ENCODE data around the gene PRPSAP1. TPM values are rescaled to one million over a fixed set of nuclear protein-coding genes. Genes with fewer than 3 reads are reported as not detected.

Gene PRPSAP1
- total and polyA plus RNA-seq, 2 of the 8 experiments (the other 6 are each of a cell fraction or from before 2014, with no cell fraction given) = 32.0 to 54.2 TPM

GRCh38 chr17:76368545-76368944, 14.8 kb upstream of the PRPSAP1 start (continued):
- TF ChIP-seq CHD2 (IDR thresholded peaks at IDR 0.05; ENCODE audit: low read length) (no peak), KDM4A (IDR thresholded peaks at IDR 0.05; ENCODE audit: low read depth, low read length, severe bottlenecking) (no peak), YY1 (IDR thresholded peaks at IDR 0.05; ENCODE audit: low read depth, low read length) (no peak), BRCA1 (IDR thresholded peaks at IDR 0.05; ENCODE audit: low read depth, low read length) (no peak), TAF7 (optimal IDR thresholded peaks at IDR 0.05; ENCODE audit: borderline replicate concordance, low read depth, low read length) (no peak), TEAD4 (IDR thresholded peaks at IDR 0.05; ENCODE audit: low read depth, low read length) (no peak), MAFK (IDR thresholded peaks at IDR 0.05; ENCODE audit: low read depth, low read length) (no peak)
